Bronchial epithelial cell (primary cell): Measurements from ENCODE around the gene SDHD. TPM values are rescaled to one million over a fixed set of nuclear protein-coding genes. Genes with fewer than 3 reads are reported as not detected.

Experiments
- DNase-seq: peaks from one replicate; pipeline ENCODE4 v3.0.0-alpha.2; 2010; ENCODE audit warnings: low read depth
- FAIRE-seq: peaks from 2 replicates; lab custom pipeline; 2011; peaks lifted over from hg19 to GRCh38; lab: Jason Lieb, UNC
- H3K27me3 ChIP-seq: 2 replicates; pipeline ENCODE4 v1.5.1; 2011; ENCODE audit warnings: low read length; ENCODE audit not compliant: control insufficient read depth, insufficient read depth
- H3K36me3 ChIP-seq: 2 replicates; pipeline ENCODE4 v1.5.1; 2011; ENCODE audit warnings: low read length; ENCODE audit not compliant: control insufficient read depth, insufficient read depth
- H3K4me3 ChIP-seq: 2 replicates; pipeline ENCODE4 v1.5.1; 2011; ENCODE audit warnings: mild to moderate bottlenecking, low read depth, low read length, control low read depth
- CTCF ChIP-seq: IDR thresholded peaks from 2 replicates; pipeline ENCODE4 v1.5.1; 2011; ENCODE audit warnings: mild to moderate bottlenecking, moderate library complexity, low read length, control low read depth, inconsistent platforms; ENCODE audit not compliant: insufficient read depth, severe bottlenecking
- total RNA-seq: library from RNA; depleted of rRNA; stranded (reverse); fragments of >200 nt; gene quantifications from 2 replicates; pipeline ENCODE4 v1.2.1, GENCODE V29; 2014

Gene SDHD
- total RNA-seq, 1 donor from 2014 or later: 103 TPM

- TF ChIP-seq CTCF: no peak
- Histone ChIP-seq H3K27me3 (no peaks in the 10 kb centered on the region), H3K36me3 (no peaks in the 10 kb centered on the region), H3K4me3 (no peak overlapping the region)
- no peak for FAIRE-seq
- DNase-seq: no peak
These were observed 27.8 kb downstream of the SDHD start for GRCh38 chr11:112114460-112114859.

GRCh38 chr11:112115386-112115785, 28.7 kb downstream of the SDHD start:
- Histone ChIP-seq H3K36me3 (no peaks in the 10 kb centered on the region), H3K4me3 (no peak overlapping the region), H3K27me3 (no peaks in the 10 kb centered on the region)
- no peak for FAIRE-seq
- TF ChIP-seq CTCF: no peak
- no peak for DNase-seq

- FAIRE-seq (no peak), DNase-seq (no peak)
- TF ChIP-seq CTCF: no peak
- Histone ChIP-seq H3K36me3 (no peaks in the 10 kb centered on the region), H3K27me3 (no peaks in the 10 kb centered on the region), H3K4me3 (no peak overlapping the region)
These were observed 31.5 kb downstream of the SDHD start for GRCh38 chr11:112118176-112118575.

GRCh38 chr11:112121981-112122615, 35.4 kb downstream of the SDHD start:
- TF ChIP-seq CTCF: no peak
- peak; percentile 28 for DNase-seq
- no peaks in the 10 kb centered on the region for H3K27me3 ChIP-seq
- no peak for FAIRE-seq
- H3K4me3 ChIP-seq: no peak overlapping the region
- no peaks in the 10 kb centered on the region for H3K36me3 ChIP-seq

- Histone ChIP-seq H3K4me3 (no peak overlapping the region), H3K27me3 (no peaks in the 10 kb centered on the region), H3K36me3 (no peaks in the 10 kb centered on the region)
- no peak for FAIRE-seq
- no peak for DNase-seq
- no peak for TF ChIP-seq CTCF
These were observed 36.5 kb downstream of the SDHD start for GRCh38 chr11:112123129-112123528.

GRCh38 chr11:112127056-112127455, 40.4 kb downstream of the SDHD start:
- no peak for TF ChIP-seq CTCF
- DNase-seq (no peak), FAIRE-seq (no peak)
- H3K27me3 ChIP-seq: no peaks in the 10 kb centered on the region
- H3K36me3 ChIP-seq: no peaks in the 10 kb centered on the region
- no peak overlapping the region for H3K4me3 ChIP-seq
